Measurements from ENCODE around the gene TIMM22. TPM values are rescaled to one million over a fixed set of nuclear protein-coding genes. Genes with fewer than 3 reads are reported as not detected.
"Not testable (repeated sequence)": the region's sequence is repeated elsewhere in the genome, so short reads cannot be mapped to it uniquely, and the experiment has no call there.

Gene TIMM22
- polyA plus RNA-seq, 1 experiment: 14.3 TPM

DNA sequence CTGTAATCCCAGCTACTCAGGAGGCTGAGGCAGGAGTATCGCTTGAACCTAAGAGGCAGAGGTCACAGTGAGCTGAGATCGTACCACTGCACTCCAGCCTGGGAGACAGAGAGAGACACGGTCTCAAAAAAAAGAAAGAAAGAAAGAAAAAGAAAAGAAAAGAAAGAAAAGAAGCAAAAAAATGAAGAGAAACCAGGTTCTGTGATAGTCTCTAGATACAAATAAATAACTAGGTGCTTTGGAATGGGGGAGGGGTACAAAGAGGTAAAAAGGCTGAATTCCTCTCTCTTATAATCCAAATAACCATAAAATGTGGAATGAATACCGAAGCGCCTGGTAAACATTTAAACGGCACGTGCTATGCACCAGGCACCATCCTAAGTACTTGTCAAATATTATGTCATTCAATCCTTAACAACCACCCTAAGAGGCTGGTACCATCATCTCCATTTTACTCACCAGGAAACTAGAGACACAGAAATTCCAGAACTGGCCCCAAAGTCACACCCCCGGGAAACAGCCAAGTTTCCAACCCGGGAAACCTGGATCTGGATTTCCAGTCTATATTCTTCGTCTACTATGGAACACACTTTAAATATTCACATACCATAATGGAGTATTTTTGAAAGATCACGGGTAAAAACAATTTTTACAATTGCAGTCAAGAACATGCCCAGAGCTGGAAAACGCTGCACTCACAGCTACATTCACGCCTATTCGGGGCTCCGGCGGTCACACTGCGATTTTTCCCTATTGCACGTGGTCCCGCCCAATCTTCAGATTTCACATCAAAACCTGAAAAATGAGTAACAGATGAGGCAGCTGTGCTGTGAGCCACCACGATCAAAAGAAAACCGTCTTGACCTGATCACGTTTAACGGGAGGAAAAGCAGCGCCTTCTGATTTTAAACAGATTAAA is 27.9 kb upstream of the TIMM22 start:
- POLR2A ChIA-PET: no interaction called here
- no peak for TF ChIP-seq CTCF (IDR thresholded peaks at IDR 0.05; ENCODE audit: insufficient read depth, low read depth, low read length)
- no peaks in the 10 kb centered on the region for H3K36me3 ChIP-seq (ENCODE audit: control insufficient read depth, insufficient read depth, low read length)
- H3K4me3 ChIP-seq (ENCODE audit: low read depth, low read length): peak overlapping the region; percentile 22
- DNase-seq (ENCODE audit: low read depth): no peak
- H3K27me3 ChIP-seq (ENCODE audit: control insufficient read depth, insufficient read depth, low read length): no peaks in the 10 kb centered on the region
- CTCF ChIA-PET: no interaction called here

GRCh38 chr17:969811-970355 is 27.0 kb upstream of the TIMM22 start:
- no peak for TF ChIP-seq CTCF (IDR thresholded peaks at IDR 0.05; ENCODE audit: insufficient read depth, low read depth, low read length)
- ChIA-PET CTCF (interaction anchor here (2.0 kb wide), 1 partner anchor 18 kb away, joined by 5 read pairs; no protein-coding TSS in a partner anchor), POLR2A (no interaction called here)
- peak overlapping the region; percentile 22 for H3K4me3 ChIP-seq (ENCODE audit: low read depth, low read length)
- DNase-seq (ENCODE audit: low read depth): no peak
- no peaks in the 10 kb centered on the region for H3K36me3 ChIP-seq (ENCODE audit: control insufficient read depth, insufficient read depth, low read length)
- H3K27me3 ChIP-seq (ENCODE audit: control insufficient read depth, insufficient read depth, low read length): no peaks in the 10 kb centered on the region

- Histone ChIP-seq H3K4me3 (ENCODE audit: low read depth, low read length) (no peak overlapping the region), H3K27me3 (ENCODE audit: control insufficient read depth, insufficient read depth, low read length) (no peaks in the 10 kb centered on the region), H3K36me3 (ENCODE audit: control insufficient read depth, insufficient read depth, low read length) (no peaks in the 10 kb centered on the region)
- ChIA-PET CTCF (interaction anchor here (0.7 to 2.0 kb wide), 2 partner anchors 19 to 121 kb away, joined by 5 read pairs; no protein-coding TSS in a partner anchor), POLR2A (no interaction called here)
- TF ChIP-seq CTCF (IDR thresholded peaks at IDR 0.05; ENCODE audit: insufficient read depth, low read depth, low read length): no peak
- no peak for DNase-seq (ENCODE audit: low read depth)
Measured at GRCh38 chr17:970364-970763, 26.6 kb upstream of the TIMM22 start.

GRCh38 chr17:971861-972260 is 25.1 kb upstream of the TIMM22 start:
- DNase-seq (ENCODE audit: low read depth); H3K36me3 ChIP-seq (ENCODE audit: control insufficient read depth, insufficient read depth, low read length); H3K4me3 ChIP-seq (ENCODE audit: low read depth, low read length); POLR2A ChIA-PET; H3K27me3 ChIP-seq (ENCODE audit: control insufficient read depth, insufficient read depth, low read length): not testable (repeated sequence)
- CTCF ChIA-PET: interaction anchor here (1.0 to 2.0 kb wide), 2 partner anchors 14 to 20 kb away, joined by 3 to 5 read pairs; no protein-coding TSS in a partner anchor

DNA sequence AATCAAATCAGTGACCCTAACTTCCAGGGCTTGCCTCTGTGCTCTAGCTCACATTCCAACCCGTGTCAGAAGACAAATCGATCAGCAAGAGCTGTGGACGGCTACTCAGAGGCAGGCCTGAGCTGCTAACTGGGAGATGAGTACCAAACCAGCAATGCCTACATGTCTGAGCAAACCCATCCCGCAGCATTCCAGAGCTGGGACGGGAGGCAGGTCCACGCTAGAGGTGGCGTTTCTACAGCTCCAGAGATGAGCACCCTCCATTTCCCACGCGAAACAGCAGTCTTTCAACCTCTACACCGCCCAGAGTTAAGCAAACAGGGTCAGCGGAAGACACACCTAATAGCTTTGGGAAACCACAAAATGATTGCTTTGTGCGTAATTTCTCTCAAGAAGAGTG is 23.9 kb upstream of the TIMM22 start:
- Histone ChIP-seq H3K4me3 (ENCODE audit: low read depth, low read length) (no peak overlapping the region), H3K36me3 (ENCODE audit: control insufficient read depth, insufficient read depth, low read length) (no peaks in the 10 kb centered on the region), H3K27me3 (ENCODE audit: control insufficient read depth, insufficient read depth, low read length) (no peaks in the 10 kb centered on the region)
- no peak for TF ChIP-seq CTCF (IDR thresholded peaks at IDR 0.05; ENCODE audit: insufficient read depth, low read depth, low read length)
- CTCF ChIA-PET: interaction anchor here (0.9 to 1.0 kb wide), 3 partner anchors 57 to 177 kb away, joined by 3 to 5 read pairs (median 3); no protein-coding TSS in a partner anchor
- no peak for DNase-seq (ENCODE audit: low read depth)
- POLR2A ChIA-PET: interaction anchor here (0.7 kb wide), 1 partner anchor 126 kb away, joined by 7 read pairs; no protein-coding TSS in a partner anchor

- POLR2A ChIA-PET; DNase-seq (ENCODE audit: low read depth); H3K27me3 ChIP-seq (ENCODE audit: control insufficient read depth, insufficient read depth, low read length); H3K4me3 ChIP-seq (ENCODE audit: low read depth, low read length); H3K36me3 ChIP-seq (ENCODE audit: control insufficient read depth, insufficient read depth, low read length): not testable (repeated sequence)
- CTCF ChIA-PET: interaction anchor here (1.3 kb wide), 1 partner anchor 95 kb away, joined by 3 read pairs; no protein-coding TSS in a partner anchor
Measured at GRCh38 chr17:974778-975177, 22.2 kb upstream of the TIMM22 start.

Measured in BJ (cell line).